ENCODE results near the gene SLFN5. TPM values are rescaled to one million over a fixed set of nuclear protein-coding genes. Genes with fewer than 3 reads are reported as not detected.

The SLFN5 gene
- polyA plus RNA-seq, 1 donor from 2014 or later, result 2.5 TPM

DNA sequence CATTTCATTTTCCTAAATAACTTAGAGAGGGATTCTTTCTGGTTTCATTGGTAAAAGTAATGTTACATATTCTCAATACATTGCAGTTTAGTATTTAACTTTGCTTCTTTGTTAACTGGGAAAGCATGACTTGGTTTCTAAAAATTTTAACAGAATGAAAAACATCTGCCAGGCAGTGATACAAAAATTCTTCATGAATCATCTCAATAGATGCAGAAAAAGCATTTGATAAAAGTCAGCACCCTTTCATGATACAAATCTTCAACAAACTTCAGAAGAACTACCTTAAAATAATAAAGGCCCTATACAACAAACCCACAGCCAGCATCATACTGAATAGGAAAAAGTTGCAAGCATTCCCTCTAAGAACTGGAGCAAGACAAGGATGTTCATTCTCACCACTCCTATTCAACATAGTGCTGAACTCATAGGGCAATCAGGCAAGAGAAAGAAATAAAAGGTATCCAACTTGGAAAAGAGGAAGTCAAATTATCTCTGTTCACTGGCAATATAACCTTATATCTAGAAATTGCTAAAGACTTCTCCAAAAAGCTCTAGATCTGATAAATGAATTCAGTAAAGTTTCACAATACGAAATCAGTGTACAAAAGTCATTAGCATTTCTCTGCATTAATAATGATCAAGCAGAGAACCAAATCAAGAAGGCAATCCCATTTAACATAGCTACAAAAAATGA, 50.4 kb downstream of the SLFN5 start:
- Histone ChIP-seq H3K4me2 (ENCODE audit: low read length) (no peak overlapping the region), H2AFZ (ENCODE audit: low read depth, low read length) (no peak overlapping the region), H3K4me3 (ENCODE audit: low read length) (no peak overlapping the region), H3K27ac (ENCODE audit: low read length) (no peak overlapping the region), H3K9me3 (ENCODE audit: low read length) (no peaks in the 10 kb centered on the region), H3K27me3 (ENCODE audit: insufficient read depth, low read depth, low read length) (no peaks in the 10 kb centered on the region), H3K9me2 (ENCODE audit: insufficient read depth, low read length) (no peaks in the 10 kb centered on the region), H3K36me3 (ENCODE audit: insufficient read depth, low read length) (no peaks in the 10 kb centered on the region), H3K79me2 (replicated peaks; ENCODE audit: insufficient read depth, low read length) (no peaks in the 10 kb centered on the region), H4K20me1 (ENCODE audit: insufficient read depth) (no peaks in the 10 kb centered on the region), H3K9ac (ENCODE audit: low read length) (no peak overlapping the region), H3F3A (ENCODE audit: insufficient read depth, low read length, poor library complexity, severe bottlenecking) (no peaks in the 10 kb centered on the region)
- TF ChIP-seq, protein P1, sequence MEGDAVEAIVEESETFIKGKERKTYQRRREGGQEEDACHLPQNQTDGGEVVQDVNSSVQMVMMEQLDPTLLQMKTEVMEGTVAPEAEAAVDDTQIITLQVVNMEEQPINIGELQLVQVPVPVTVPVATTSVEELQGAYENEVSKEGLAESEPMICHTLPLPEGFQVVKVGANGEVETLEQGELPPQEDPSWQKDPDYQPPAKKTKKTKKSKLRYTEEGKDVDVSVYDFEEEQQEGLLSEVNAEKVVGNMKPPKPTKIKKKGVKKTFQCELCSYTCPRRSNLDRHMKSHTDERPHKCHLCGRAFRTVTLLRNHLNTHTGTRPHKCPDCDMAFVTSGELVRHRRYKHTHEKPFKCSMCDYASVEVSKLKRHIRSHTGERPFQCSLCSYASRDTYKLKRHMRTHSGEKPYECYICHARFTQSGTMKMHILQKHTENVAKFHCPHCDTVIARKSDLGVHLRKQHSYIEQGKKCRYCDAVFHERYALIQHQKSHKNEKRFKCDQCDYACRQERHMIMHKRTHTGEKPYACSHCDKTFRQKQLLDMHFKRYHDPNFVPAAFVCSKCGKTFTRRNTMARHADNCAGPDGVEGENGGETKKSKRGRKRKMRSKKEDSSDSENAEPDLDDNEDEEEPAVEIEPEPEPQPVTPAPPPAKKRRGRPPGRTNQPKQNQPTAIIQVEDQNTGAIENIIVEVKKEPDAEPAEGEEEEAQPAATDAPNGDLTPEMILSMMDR (IDR thresholded peaks at IDR 0.05; ENCODE audit: poor library complexity, severe bottlenecking), result no peak
- TF ChIP-seq RAD21 (conservative IDR thresholded peaks at IDR 0.05), result no peak
- no peak for TF ChIP-seq POLR2AphosphoS5 (IDR thresholded peaks at IDR 0.05)
- TF ChIP-seq TAF1 (IDR thresholded peaks at IDR 0.05; ENCODE audit: low read depth), result no peak
- TF ChIP-seq EP300 (conservative IDR thresholded peaks at IDR 0.05; ENCODE audit: poor library complexity, severe bottlenecking), result no peak
- TF ChIP-seq MXI1 (conservative IDR thresholded peaks at IDR 0.05; ENCODE audit: poor library complexity, severe bottlenecking), result no peak
- TF ChIP-seq SMC3 (conservative IDR thresholded peaks at IDR 0.05; ENCODE audit: poor library complexity), result no peak
- TF ChIP-seq EZH2 (IDR thresholded peaks at IDR 0.05; ENCODE audit: borderline replicate concordance, insufficient read depth, low read length, poor library complexity, severe bottlenecking), result no peak
- TF ChIP-seq, protein P2, sequence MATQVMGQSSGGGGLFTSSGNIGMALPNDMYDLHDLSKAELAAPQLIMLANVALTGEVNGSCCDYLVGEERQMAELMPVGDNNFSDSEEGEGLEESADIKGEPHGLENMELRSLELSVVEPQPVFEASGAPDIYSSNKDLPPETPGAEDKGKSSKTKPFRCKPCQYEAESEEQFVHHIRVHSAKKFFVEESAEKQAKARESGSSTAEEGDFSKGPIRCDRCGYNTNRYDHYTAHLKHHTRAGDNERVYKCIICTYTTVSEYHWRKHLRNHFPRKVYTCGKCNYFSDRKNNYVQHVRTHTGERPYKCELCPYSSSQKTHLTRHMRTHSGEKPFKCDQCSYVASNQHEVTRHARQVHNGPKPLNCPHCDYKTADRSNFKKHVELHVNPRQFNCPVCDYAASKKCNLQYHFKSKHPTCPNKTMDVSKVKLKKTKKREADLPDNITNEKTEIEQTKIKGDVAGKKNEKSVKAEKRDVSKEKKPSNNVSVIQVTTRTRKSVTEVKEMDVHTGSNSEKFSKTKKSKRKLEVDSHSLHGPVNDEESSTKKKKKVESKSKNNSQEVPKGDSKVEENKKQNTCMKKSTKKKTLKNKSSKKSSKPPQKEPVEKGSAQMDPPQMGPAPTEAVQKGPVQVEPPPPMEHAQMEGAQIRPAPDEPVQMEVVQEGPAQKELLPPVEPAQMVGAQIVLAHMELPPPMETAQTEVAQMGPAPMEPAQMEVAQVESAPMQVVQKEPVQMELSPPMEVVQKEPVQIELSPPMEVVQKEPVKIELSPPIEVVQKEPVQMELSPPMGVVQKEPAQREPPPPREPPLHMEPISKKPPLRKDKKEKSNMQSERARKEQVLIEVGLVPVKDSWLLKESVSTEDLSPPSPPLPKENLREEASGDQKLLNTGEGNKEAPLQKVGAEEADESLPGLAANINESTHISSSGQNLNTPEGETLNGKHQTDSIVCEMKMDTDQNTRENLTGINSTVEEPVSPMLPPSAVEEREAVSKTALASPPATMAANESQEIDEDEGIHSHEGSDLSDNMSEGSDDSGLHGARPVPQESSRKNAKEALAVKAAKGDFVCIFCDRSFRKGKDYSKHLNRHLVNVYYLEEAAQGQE (IDR thresholded peaks at IDR 0.05; ENCODE audit: borderline replicate concordance), result no peak

DNA sequence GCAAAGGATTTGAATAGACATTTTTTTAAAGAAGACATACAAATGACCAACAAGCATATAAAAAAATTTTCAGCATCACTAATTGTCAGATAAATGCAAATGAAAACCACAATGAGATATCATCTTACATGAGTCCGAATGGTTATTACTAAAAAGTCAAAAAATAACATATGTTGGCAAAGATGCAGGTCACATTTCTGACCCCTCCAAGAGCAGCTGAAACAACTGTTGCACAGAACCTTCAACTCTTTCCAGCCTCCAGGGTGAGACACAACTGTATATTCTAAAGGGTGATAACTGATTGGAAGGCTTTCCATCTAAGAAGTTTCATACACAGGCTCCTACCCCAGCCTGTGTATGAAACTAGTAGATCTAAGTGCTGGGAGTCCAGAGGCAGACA, 51.9 kb downstream of the SLFN5 start:
- no peak overlapping the region for H3K9ac ChIP-seq (ENCODE audit: low read length)
- H3K4me3 ChIP-seq (ENCODE audit: low read length), result no peak overlapping the region
- H3K36me3 ChIP-seq (ENCODE audit: insufficient read depth, low read length), result no peaks in the 10 kb centered on the region
- no peak overlapping the region for H3K4me2 ChIP-seq (ENCODE audit: low read length)
- no peaks in the 10 kb centered on the region for H3K9me2 ChIP-seq (ENCODE audit: insufficient read depth, low read length)
- H2AFZ ChIP-seq (ENCODE audit: low read depth, low read length), result no peak overlapping the region
- H4K20me1 ChIP-seq (ENCODE audit: insufficient read depth), result no peaks in the 10 kb centered on the region
- H3K9me3 ChIP-seq (ENCODE audit: low read length), result no peaks in the 10 kb centered on the region
- no peaks in the 10 kb centered on the region for H3F3A ChIP-seq (ENCODE audit: insufficient read depth, low read length, poor library complexity, severe bottlenecking)
- TF ChIP-seq MXI1 (conservative IDR thresholded peaks at IDR 0.05; ENCODE audit: poor library complexity, severe bottlenecking), result no peak
- TF ChIP-seq EP300 (conservative IDR thresholded peaks at IDR 0.05; ENCODE audit: poor library complexity, severe bottlenecking), result no peak
- TF ChIP-seq POLR2AphosphoS5 (IDR thresholded peaks at IDR 0.05), result no peak
- TF ChIP-seq RAD21 (conservative IDR thresholded peaks at IDR 0.05), result no peak
- TF ChIP-seq, protein P2 (IDR thresholded peaks at IDR 0.05; ENCODE audit: borderline replicate concordance), result no peak
- TF ChIP-seq EZH2 (IDR thresholded peaks at IDR 0.05; ENCODE audit: borderline replicate concordance, insufficient read depth, low read length, poor library complexity, severe bottlenecking), result no peak
- TF ChIP-seq, protein P1 (IDR thresholded peaks at IDR 0.05; ENCODE audit: poor library complexity, severe bottlenecking), result no peak
- H3K79me2 ChIP-seq (replicated peaks; ENCODE audit: insufficient read depth, low read length), result no peaks in the 10 kb centered on the region
- H3K27ac ChIP-seq (ENCODE audit: low read length), result no peak overlapping the region
- no peaks in the 10 kb centered on the region for H3K27me3 ChIP-seq (ENCODE audit: insufficient read depth, low read depth, low read length)

Measured in neural cell (in vitro differentiated cells).